ENCODE data around the gene KRTAP4-5.
"Not testable (repeated sequence)": the region's sequence is repeated elsewhere in the genome, so short reads cannot be mapped to it uniquely, and the experiment has no call there.

Gene KRTAP4-5

GRCh38 chr17:41153856-41154255 lies 4.2 kb upstream of the KRTAP4-5 start:
- H3K9ac ChIP-seq (ENCODE audit: low read length) = no peak overlapping the region
- TF ChIP-seq EZH2phosphoT487 (IDR thresholded peaks at IDR 0.05; ENCODE audit: low read depth) (no peak), CTCF (IDR thresholded peaks at IDR 0.05; ENCODE audit: low read depth, low read length) (no peak)
- H3K79me2 ChIP-seq (ENCODE audit: low read length) = no peaks in the 10 kb centered on the region
- no peaks in the 10 kb centered on the region for H4K20me1 ChIP-seq (ENCODE audit: insufficient read depth, low read length)
- no peaks in the 10 kb centered on the region for H3K4me1 ChIP-seq (ENCODE audit: low read length)
- no peak overlapping the region for H3K27ac ChIP-seq (ENCODE audit: low read length)
- H3K36me3 ChIP-seq (replicated peaks; ENCODE audit: low read depth, low read length) = no peaks in the 10 kb centered on the region
- H3K9me3 ChIP-seq (ENCODE audit: insufficient read depth, low read length) = no peaks in the 10 kb centered on the region
- H3K4me2 ChIP-seq (ENCODE audit: low read length) = no peak overlapping the region
- peaks cover 27% of the 10 kb centered on the region for H3K27me3 ChIP-seq (ENCODE audit: low read depth, low read length)
- H2AFZ ChIP-seq (ENCODE audit: low read depth, low read length) = no peak overlapping the region
- no peak overlapping the region for H3K4me3 ChIP-seq (ENCODE audit: low read length)

GRCh38 chr17:41151525-41151924 lies 1.9 kb upstream of the KRTAP4-5 start:
- Histone ChIP-seq H3K27ac (ENCODE audit: low read length) (no peak overlapping the region), H3K36me3 (replicated peaks; ENCODE audit: low read depth, low read length) (no peaks in the 10 kb centered on the region)
- no peak for TF ChIP-seq CTCF (IDR thresholded peaks at IDR 0.05; ENCODE audit: low read depth, low read length)
- TF ChIP-seq EZH2phosphoT487 (IDR thresholded peaks at IDR 0.05; ENCODE audit: low read depth) = no peak

GRCh38 chr17:41150026-41150425 lies 401 bp upstream of the KRTAP4-5 start:
- Histone ChIP-seq H3K27me3 (ENCODE audit: low read depth, low read length) (peaks cover 18% of the 10 kb centered on the region; the same call in 1 of the 2 replicates), H3K4me2 (ENCODE audit: low read length) (no peak overlapping the region), H3K4me1 (ENCODE audit: low read length) (no peaks in the 10 kb centered on the region), H3K9me3 (ENCODE audit: insufficient read depth, low read length) (no peaks in the 10 kb centered on the region), H3K9ac (ENCODE audit: low read length) (no peak overlapping the region), H3K4me3 (ENCODE audit: low read length) (no peak overlapping the region), H3K36me3 (replicated peaks; ENCODE audit: low read depth, low read length) (no peaks in the 10 kb centered on the region), H2AFZ (ENCODE audit: low read depth, low read length) (no peak overlapping the region), H3K27ac (ENCODE audit: low read length) (no peak overlapping the region), H4K20me1 (ENCODE audit: insufficient read depth, low read length) (no peaks in the 10 kb centered on the region), H3K79me2 (ENCODE audit: low read length) (no peaks in the 10 kb centered on the region)
- no peak for TF ChIP-seq EZH2phosphoT487 (IDR thresholded peaks at IDR 0.05; ENCODE audit: low read depth)
- TF ChIP-seq CTCF (IDR thresholded peaks at IDR 0.05; ENCODE audit: low read depth, low read length) = no peak

More at GRCh38 chr17:41151525-41151924, 1.9 kb upstream of the KRTAP4-5 start:
- no peaks in the 10 kb centered on the region for H3K4me1 ChIP-seq (ENCODE audit: low read length)
- no peak overlapping the region for H2AFZ ChIP-seq (ENCODE audit: low read depth, low read length)
- H3K9ac ChIP-seq (ENCODE audit: low read length) = no peak overlapping the region
- H3K27me3 ChIP-seq (ENCODE audit: low read depth, low read length) = peaks cover 18% of the 10 kb centered on the region; the same call in 1 of the 2 replicates
- H3K4me3 ChIP-seq (ENCODE audit: low read length) = no peak overlapping the region
- H4K20me1 ChIP-seq (ENCODE audit: insufficient read depth, low read length) = no peaks in the 10 kb centered on the region
- no peak overlapping the region for H3K4me2 ChIP-seq (ENCODE audit: low read length)
- no peaks in the 10 kb centered on the region for H3K79me2 ChIP-seq (ENCODE audit: low read length)
- no peaks in the 10 kb centered on the region for H3K9me3 ChIP-seq (ENCODE audit: insufficient read depth, low read length)

- not testable (repeated sequence) for H2AFZ ChIP-seq (ENCODE audit: low read depth, low read length); H3K4me1 ChIP-seq (ENCODE audit: low read length); H3K4me3 ChIP-seq (ENCODE audit: low read length); H3K4me2 ChIP-seq (ENCODE audit: low read length); H3K27ac ChIP-seq (ENCODE audit: low read length); H3K79me2 ChIP-seq (ENCODE audit: low read length); H3K9ac ChIP-seq (ENCODE audit: low read length); H4K20me1 ChIP-seq (ENCODE audit: insufficient read depth, low read length); H3K9me3 ChIP-seq (ENCODE audit: insufficient read depth, low read length); H3K36me3 ChIP-seq (replicated peaks; ENCODE audit: low read depth, low read length)
- peaks cover 18% of the 10 kb centered on the region; the same call in 1 of the 2 replicates for H3K27me3 ChIP-seq (ENCODE audit: low read depth, low read length)
Measured at GRCh38 chr17:41148971-41149651, 514 bp downstream of the KRTAP4-5 start.
